ENCODE results near the gene ABCF3. TPM values are rescaled to one million over a fixed set of nuclear protein-coding genes. Genes with fewer than 3 reads are reported as not detected.

ABCF3 gene
- total and polyA plus RNA-seq, 2 of the 13 experiments (the other 11 are each of a cell fraction or from before 2014, with no cell fraction given), result 38.8 to 46.5 TPM

- TF ChIP-seq MAFG (CRISPR knock-in tag; IDR thresholded peaks at IDR 0.05), result no peak
- TF ChIP-seq ZNF235 (CRISPR knock-in tag; IDR thresholded peaks at IDR 0.05; ENCODE audit: borderline replicate concordance), result no peak
- TF ChIP-seq HNF1A (IDR thresholded peaks at IDR 0.05; ENCODE audit: low read depth), result 0 out of 2 replicates have a peak, but pooled peaks have one; percentile 26
- no peak for TF ChIP-seq HNF1A (CRISPR knock-in tag; IDR thresholded peaks at IDR 0.05; ENCODE audit: borderline replicate concordance)
- 0 out of 2 replicates have a peak, but pooled peaks have one; percentile 22 for TF ChIP-seq ZFAT (CRISPR knock-in tag; conservative IDR thresholded peaks at IDR 0.05)
- TF ChIP-seq NPAS2 (CRISPR knock-in tag; IDR thresholded peaks at IDR 0.05; ENCODE audit: borderline replicate concordance), result no peak
- TF ChIP-seq MXD4 (CRISPR knock-in tag; IDR thresholded peaks at IDR 0.05), result peak; percentile 69; the same call in 1 of the 2 replicates
- TF ChIP-seq ZNF275 (CRISPR knock-in tag; IDR thresholded peaks at IDR 0.05; ENCODE audit: borderline replicate concordance), result 0 out of 2 replicates have a peak, but pooled peaks have one; percentile 33
- 0 out of 2 replicates have a peak, but pooled peaks have one; percentile 43 for TF ChIP-seq ZNF563 (CRISPR knock-in tag; IDR thresholded peaks at IDR 0.05)
- no peak for TF ChIP-seq REXO4 (CRISPR knock-in tag; IDR thresholded peaks at IDR 0.05; ENCODE audit: borderline replicate concordance)
- peak; percentile 51 for TF ChIP-seq CTCF (CRISPR knock-in tag; IDR thresholded peaks at IDR 0.05)
- peak; percentile 39; the same call in 1 of the 2 replicates for TF ChIP-seq IKZF5 (CRISPR knock-in tag; IDR thresholded peaks at IDR 0.05)
- TF ChIP-seq RNF2 (conservative IDR thresholded peaks at IDR 0.05; ENCODE audit: low read depth), result no peak
- peak; percentile 45; the same call in 1 of the 2 replicates for TF ChIP-seq ZNF331 (CRISPR knock-in tag; IDR thresholded peaks at IDR 0.05)
- no peak for TF ChIP-seq TEAD2 (CRISPR knock-in tag; IDR thresholded peaks at IDR 0.05)
- TF ChIP-seq ZNF776 (CRISPR knock-in tag; IDR thresholded peaks at IDR 0.05), result peak; percentile 74; the same call in 1 of the 2 replicates
- no peak for TF ChIP-seq NFE2 (CRISPR knock-in tag; IDR thresholded peaks at IDR 0.05)
- no peak for TF ChIP-seq HMG20A (CRISPR knock-in tag; IDR thresholded peaks at IDR 0.05; ENCODE audit: borderline replicate concordance)
Measured at GRCh38 chr3:184174646-184175492, 11.1 kb upstream of the ABCF3 start, which contains the start of gene AP2M1 (continued).

Measured in HepG2 (cell line).